Stimulated activated CD4-positive, alpha-beta T cell treated with anti-CD3 and anti-CD28 coated beads, Interleukin-15, amount 100 ng/mL, for 1 hour (primary cell): ENCODE measurements around the gene SDHC.
"Not testable (repeated sequence)": the region's sequence is repeated elsewhere in the genome, so short reads cannot be mapped to it uniquely, and the experiment has no call there.

Source experiments
- DNase-seq, 2 donors: peaks; one replicate each; pipeline ENCODE4 v3.0.0-alpha.2; 2020; ENCODE audit warnings: low read depth in 1 of 2, low spot score in 1 of 2

Gene SDHC

GRCh38 chr1:161381707-161382106 lies 67.5 kb downstream of the SDHC start:
- no peak for DNase-seq

- no peak for DNase-seq
These were observed 68.2 kb downstream of the SDHC start for GRCh38 chr1:161382214-161383019.

GRCh38 chr1:161388639-161389038 lies 74.5 kb downstream of the SDHC start:
- no peak for DNase-seq

- not testable (repeated sequence) for DNase-seq
These were observed 75.0 kb downstream of the SDHC start for GRCh38 chr1:161389158-161389557.

- peak; percentile 84 to 86 for DNase-seq
These were observed 75.7 kb downstream of the SDHC start for GRCh38 chr1:161389691-161390558.

- no peak for DNase-seq
These were observed 76.3 kb downstream of the SDHC start for GRCh38 chr1:161390559-161390858.

- DNase-seq: not testable (repeated sequence)
These were observed 77.0 kb downstream of the SDHC start for GRCh38 chr1:161391136-161391535.

- DNase-seq: no peak
These were observed 77.4 kb downstream of the SDHC start for GRCh38 chr1:161391611-161392010.

GRCh38 chr1:161393151-161393550 lies 79.0 kb downstream of the SDHC start:
- DNase-seq: no peak

- not testable (repeated sequence) for DNase-seq
These were observed 82.9 kb downstream of the SDHC start for GRCh38 chr1:161397038-161397437.

- no peak for DNase-seq
These were observed 84.7 kb downstream of the SDHC start for GRCh38 chr1:161398900-161399256.

GRCh38 chr1:161399257-161399998 lies 85.2 kb downstream of the SDHC start:
- peak; percentile 89 to 90 for DNase-seq

- DNase-seq: no peak
These were observed 88.3 kb downstream of the SDHC start for GRCh38 chr1:161402446-161402845.

- DNase-seq: no peak
These were observed 89.9 kb downstream of the SDHC start for GRCh38 chr1:161404051-161404597.

GRCh38 chr1:161406551-161406950 lies 92.4 kb downstream of the SDHC start:
- DNase-seq: not testable (repeated sequence)

GRCh38 chr1:161407451-161407985 lies 93.3 kb downstream of the SDHC start:
- no peak for DNase-seq

- no peak for DNase-seq
These were observed 94.4 kb downstream of the SDHC start for GRCh38 chr1:161408429-161409052.

- DNase-seq: not testable (repeated sequence)
These were observed 95.9 kb downstream of the SDHC start for GRCh38 chr1:161409848-161410635.

GRCh38 chr1:161410636-161410970 lies 96.4 kb downstream of the SDHC start:
- DNase-seq: not testable (repeated sequence)
